WTC11 (cell line): ENCODE data around the gene SMYD4. TPM values are rescaled to one million over a fixed set of nuclear protein-coding genes. Genes with fewer than 3 reads are reported as not detected.

Experiments
- ATAC-seq: fragments of 200-7000 bp; cut with Tn5 transposase; 2 replicates; pipeline ENCODE4 v1.10.0; 2021; ENCODE audit warnings: mild to moderate bottlenecking, moderate library complexity
- CTCF ChIA-PET: fragments of 300-600 bp; sonication (Branson Sonifier 250); formaldehyde crosslinking; loops from one replicate; lab custom pipeline; 2021; ENCODE audit warnings: antibody characterized with exemption; lab: Charles Lee
- POLR2A ChIA-PET: fragments of 350-600 bp; sonication (Branson Sonifier 250); formaldehyde crosslinking; loops from one replicate; lab custom pipeline; 2021; ENCODE audit warnings: antibody characterized with exemption; lab: Charles Lee
- DNase-seq: peaks from one replicate; pipeline ENCODE4 v3.0.0; 2021; ENCODE audit warnings: low spot score
- H3K27ac Mint-ChIP-seq: 2 replicates; pipeline ENCODE4 v1.8.0; 2021; ENCODE audit warnings: mixed read lengths
- H3K27me3 Mint-ChIP-seq: 2 replicates; pipeline ENCODE4 v1.8.0; 2021; ENCODE audit warnings: low read depth, mild to moderate bottlenecking, moderate library complexity, mixed read lengths
- H3K36me3 Mint-ChIP-seq: 2 replicates; pipeline ENCODE4 v1.8.0; 2021; ENCODE audit warnings: mixed read lengths
- H3K4me1 Mint-ChIP-seq: 2 replicates; pipeline ENCODE4 v1.8.0; 2022; ENCODE audit warnings: mixed read lengths
- H3K4me3 Mint-ChIP-seq: 2 replicates; pipeline ENCODE4 v1.8.0; 2021; ENCODE audit warnings: mild to moderate bottlenecking, moderate library complexity, mixed read lengths
- H3K9me3 Mint-ChIP-seq: 2 replicates; pipeline ENCODE4 v1.8.0; 2021; ENCODE audit warnings: mixed read lengths
- ATF1 ChIP-seq: sonication (generic); formaldehyde crosslinking; IDR thresholded peaks from 2 replicates; pipeline ENCODE4 v1.8.1; 2023; ENCODE audit warnings: mild to moderate bottlenecking, moderate library complexity, missing genetic modification reagents
- ESRRA ChIP-seq: sonication (generic); formaldehyde crosslinking; IDR thresholded peaks from 2 replicates; pipeline ENCODE4 v1.8.1; 2022; ENCODE audit warnings: mild to moderate bottlenecking, missing genetic modification reagents, borderline replicate concordance
- FOXP1 ChIP-seq: sonication (generic); formaldehyde crosslinking; IDR thresholded peaks from 2 replicates; pipeline ENCODE4 v1.8.0; 2022; ENCODE audit warnings: missing genetic modification reagents, mild to moderate bottlenecking, moderate library complexity, borderline replicate concordance
- MXD4 ChIP-seq: fragments of 250-450 bp; sonication (Bioruptor Pico); IDR thresholded peaks from 2 replicates; pipeline ENCODE4 v1.8.0; 2021; ENCODE audit warnings: mild to moderate bottlenecking, moderate library complexity, borderline replicate concordance
- MYBL2 ChIP-seq: sonication (generic); formaldehyde crosslinking; IDR thresholded peaks from 2 replicates; pipeline ENCODE4 v1.8.1; 2023; ENCODE audit warnings: mild to moderate bottlenecking, moderate library complexity, missing genetic modification reagents
- OVOL2 ChIP-seq: fragments of 250-450 bp; sonication (Bioruptor Pico); IDR thresholded peaks from 2 replicates; pipeline ENCODE4 v1.9.0; 2021; ENCODE audit warnings: mild to moderate bottlenecking, borderline replicate concordance
- PRRX2 ChIP-seq: fragments of 250-450 bp; sonication (Bioruptor Pico); IDR thresholded peaks from 2 replicates; pipeline ENCODE4 v1.8.0; 2021; ENCODE audit warnings: mild to moderate bottlenecking
- RORB ChIP-seq: fragments of 250-450 bp; sonication (Bioruptor Pico); IDR thresholded peaks from 2 replicates; pipeline ENCODE4 v1.9.0; 2021; ENCODE audit warnings: mild to moderate bottlenecking
- SMAD3 ChIP-seq: sonication (generic); formaldehyde crosslinking; IDR thresholded peaks from 2 replicates; pipeline ENCODE4 v1.8.0; 2022; ENCODE audit warnings: missing genetic modification reagents, mild to moderate bottlenecking, borderline replicate concordance
- SOX15 ChIP-seq: fragments of 250-450 bp; sonication (Bioruptor Pico); IDR thresholded peaks from 2 replicates; pipeline ENCODE4 v1.9.0; 2021; ENCODE audit warnings: mild to moderate bottlenecking
- STAT6 ChIP-seq: sonication (generic); formaldehyde crosslinking; conservative IDR thresholded peaks from 2 replicates; pipeline ENCODE4 v1.8.1; 2023; ENCODE audit warnings: mild to moderate bottlenecking, low read depth, missing genetic modification reagents, moderate library complexity
- TCF7 ChIP-seq: sonication (generic); formaldehyde crosslinking; IDR thresholded peaks from 2 replicates; pipeline ENCODE4 v1.8.0; 2022; ENCODE audit warnings: mild to moderate bottlenecking, low read depth, missing genetic modification reagents, moderate library complexity
- TEAD1 ChIP-seq: sonication (generic); formaldehyde crosslinking; IDR thresholded peaks from 2 replicates; pipeline ENCODE4 v1.8.0; 2022; ENCODE audit warnings: mild to moderate bottlenecking, missing genetic modification reagents
- ZBTB43 ChIP-seq: sonication (generic); formaldehyde crosslinking; IDR thresholded peaks from 2 replicates; pipeline ENCODE4 v1.8.1; 2023; ENCODE audit warnings: mild to moderate bottlenecking, missing genetic modification reagents
- ZNF121 ChIP-seq: sonication (generic); formaldehyde crosslinking; IDR thresholded peaks from 2 replicates; pipeline ENCODE4 v1.8.0; 2023; ENCODE audit warnings: missing genetic modification reagents
- ZNF219 ChIP-seq: sonication (generic); formaldehyde crosslinking; IDR thresholded peaks from 2 replicates; pipeline ENCODE4 v1.8.0; 2023; ENCODE audit warnings: missing genetic modification reagents, mild to moderate bottlenecking, borderline replicate concordance
- ZNF416 ChIP-seq: fragments of 250-450 bp; sonication (Bioruptor Pico); IDR thresholded peaks from 2 replicates; pipeline ENCODE4 v1.9.0; 2021; ENCODE audit warnings: mild to moderate bottlenecking, inconsistent platforms
- total RNA-seq: library from RNA; stranded (reverse); gene quantifications from 3 replicates; pipeline ENCODE4 v1.2.3, GENCODE V29; 2021
- TF ChIP-seq, protein P1 (sequence below): sonication (generic); formaldehyde crosslinking; IDR thresholded peaks from 2 replicates; pipeline ENCODE4 v1.8.1; 2022; ENCODE audit warnings: missing genetic modification reagents, borderline replicate concordance
- TF ChIP-seq, protein P2 (sequence below): sonication (generic); formaldehyde crosslinking; IDR thresholded peaks from 2 replicates; pipeline ENCODE4 v1.8.1; 2023; ENCODE audit warnings: mild to moderate bottlenecking, missing genetic modification reagents
- TF ChIP-seq, protein P3 (sequence below): sonication (generic); formaldehyde crosslinking; conservative IDR thresholded peaks from 2 replicates; pipeline ENCODE4 v1.8.1; 2022; ENCODE audit warnings: mild to moderate bottlenecking, missing genetic modification reagents
- TF ChIP-seq, protein P4 (sequence below): sonication (generic); formaldehyde crosslinking; IDR thresholded peaks from 2 replicates; pipeline ENCODE4 v1.8.0; 2022; ENCODE audit warnings: mild to moderate bottlenecking, missing genetic modification reagents
- TF ChIP-seq, protein P5 (sequence below): sonication (generic); formaldehyde crosslinking; IDR thresholded peaks from 2 replicates; pipeline ENCODE4 v1.8.1; 2023; ENCODE audit warnings: mild to moderate bottlenecking, missing genetic modification reagents, moderate library complexity
- TF ChIP-seq, protein P6 (sequence below): sonication (generic); formaldehyde crosslinking; IDR thresholded peaks from 2 replicates; pipeline ENCODE4 v1.8.0; 2023; ENCODE audit warnings: missing genetic modification reagents

SMYD4 gene
- total RNA-seq, 1 experiment from 2014 or later = 24.1 TPM

DNA sequence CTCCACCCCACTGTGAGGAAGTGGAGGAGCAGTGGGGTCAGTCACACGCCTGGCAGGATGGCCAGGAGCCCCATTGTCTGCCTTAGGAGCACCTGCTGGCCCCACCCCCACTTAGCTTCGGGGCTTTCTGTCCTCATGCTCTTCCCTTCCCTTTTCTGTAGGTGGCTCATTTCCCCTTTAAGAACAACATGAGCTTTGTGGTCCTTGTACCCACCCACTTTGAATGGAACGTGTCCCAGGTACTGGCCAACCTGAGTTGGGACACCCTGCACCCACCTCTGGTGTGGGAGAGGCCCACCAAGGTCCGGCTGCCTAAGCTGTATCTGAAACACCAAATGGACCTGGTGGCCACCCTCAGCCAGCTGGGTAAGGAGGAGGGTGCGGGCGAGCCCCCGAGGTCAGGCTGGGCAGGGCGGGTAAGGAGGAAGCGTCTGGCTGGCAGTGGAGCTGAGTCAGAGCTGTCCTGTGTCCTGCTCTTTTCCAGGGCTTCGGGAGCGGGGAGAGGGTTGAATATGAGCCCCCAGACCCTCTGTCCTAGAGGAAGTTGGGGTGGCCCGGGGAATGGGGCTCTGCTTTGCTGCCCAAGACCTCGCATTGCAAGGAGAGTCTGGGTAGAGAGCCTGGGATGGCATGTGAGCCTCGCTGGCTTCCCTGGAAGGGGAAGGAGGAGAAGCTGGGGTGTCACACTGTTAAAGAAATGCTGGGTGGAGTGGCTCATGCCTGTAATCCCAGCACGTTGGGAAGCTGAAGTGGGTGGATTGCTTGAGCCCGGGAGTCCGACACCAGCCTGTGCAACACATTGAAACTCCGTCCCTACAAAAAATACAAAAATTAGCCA lies 77.1 kb downstream of the SMYD4 start (continued):
- TF ChIP-seq, protein P1, sequence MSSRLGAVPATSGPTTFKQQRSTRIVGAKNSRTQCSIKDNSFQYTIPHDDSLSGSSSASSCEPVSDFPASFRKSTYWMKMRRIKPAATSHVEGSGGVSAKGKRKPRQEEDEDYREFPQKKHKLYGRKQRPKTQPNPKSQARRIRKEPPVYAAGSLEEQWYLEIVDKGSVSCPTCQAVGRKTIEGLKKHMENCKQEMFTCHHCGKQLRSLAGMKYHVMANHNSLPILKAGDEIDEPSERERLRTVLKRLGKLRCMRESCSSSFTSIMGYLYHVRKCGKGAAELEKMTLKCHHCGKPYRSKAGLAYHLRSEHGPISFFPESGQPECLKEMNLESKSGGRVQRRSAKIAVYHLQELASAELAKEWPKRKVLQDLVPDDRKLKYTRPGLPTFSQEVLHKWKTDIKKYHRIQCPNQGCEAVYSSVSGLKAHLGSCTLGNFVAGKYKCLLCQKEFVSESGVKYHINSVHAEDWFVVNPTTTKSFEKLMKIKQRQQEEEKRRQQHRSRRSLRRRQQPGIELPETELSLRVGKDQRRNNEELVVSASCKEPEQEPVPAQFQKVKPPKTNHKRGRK (CRISPR knock-in tag) = no peak
- TF ChIP-seq TCF7 (CRISPR knock-in tag) (no peak), FOXP1 (CRISPR knock-in tag) (peak; percentile 46; the same call in 1 of the 2 replicates), ESRRA (CRISPR knock-in tag) (0 out of 2 replicates have a peak, but pooled peaks have one; percentile 26), ZBTB43 (CRISPR knock-in tag) (no peak), MYBL2 (CRISPR knock-in tag) (no peak), RORB (no peak), OVOL2 (no peak), TEAD1 (CRISPR knock-in tag) (0 out of 2 replicates have a peak, but pooled peaks have one; percentile 30), PRRX2 (CRISPR knock-in tag) (no peak)
- TF ChIP-seq, protein P2, sequence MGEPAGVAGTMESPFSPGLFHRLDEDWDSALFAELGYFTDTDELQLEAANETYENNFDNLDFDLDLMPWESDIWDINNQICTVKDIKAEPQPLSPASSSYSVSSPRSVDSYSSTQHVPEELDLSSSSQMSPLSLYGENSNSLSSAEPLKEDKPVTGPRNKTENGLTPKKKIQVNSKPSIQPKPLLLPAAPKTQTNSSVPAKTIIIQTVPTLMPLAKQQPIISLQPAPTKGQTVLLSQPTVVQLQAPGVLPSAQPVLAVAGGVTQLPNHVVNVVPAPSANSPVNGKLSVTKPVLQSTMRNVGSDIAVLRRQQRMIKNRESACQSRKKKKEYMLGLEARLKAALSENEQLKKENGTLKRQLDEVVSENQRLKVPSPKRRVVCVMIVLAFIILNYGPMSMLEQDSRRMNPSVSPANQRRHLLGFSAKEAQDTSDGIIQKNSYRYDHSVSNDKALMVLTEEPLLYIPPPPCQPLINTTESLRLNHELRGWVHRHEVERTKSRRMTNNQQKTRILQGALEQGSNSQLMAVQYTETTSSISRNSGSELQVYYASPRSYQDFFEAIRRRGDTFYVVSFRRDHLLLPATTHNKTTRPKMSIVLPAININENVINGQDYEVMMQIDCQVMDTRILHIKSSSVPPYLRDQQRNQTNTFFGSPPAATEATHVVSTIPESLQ (CRISPR knock-in tag) = no peak
- TF ChIP-seq, protein P3, sequence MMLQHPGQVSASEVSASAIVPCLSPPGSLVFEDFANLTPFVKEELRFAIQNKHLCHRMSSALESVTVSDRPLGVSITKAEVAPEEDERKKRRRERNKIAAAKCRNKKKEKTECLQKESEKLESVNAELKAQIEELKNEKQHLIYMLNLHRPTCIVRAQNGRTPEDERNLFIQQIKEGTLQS (CRISPR knock-in tag) = no peak

GRCh38 chr17:1750628-1751027 lies 79.1 kb downstream of the SMYD4 start:
- DNase-seq (no peak), ATAC-seq (no peak)
- Mint-ChIP-seq H3K4me3 (no peak overlapping the region), H3K27ac (no peak overlapping the region), H3K9me3 (no peaks in the 10 kb centered on the region), H3K4me1 (peaks cover 13% of the 10 kb centered on the region), H3K27me3 (no peaks in the 10 kb centered on the region), H3K36me3 (no peaks in the 10 kb centered on the region)
- ChIA-PET CTCF (interaction anchor here (1.4 kb wide), 1 partner anchor 37 kb away, joined by 4 read pairs; no protein-coding TSS in a partner anchor), POLR2A (interaction anchor here (1.0 kb wide), 1 partner anchor 34 kb away, joined by 3 read pairs; no protein-coding TSS in a partner anchor)
- TF ChIP-seq ZNF219 (CRISPR knock-in tag) (no peak), ATF1 (CRISPR knock-in tag) (no peak), MXD4 (CRISPR knock-in tag) (no peak), SOX15 (CRISPR knock-in tag) (no peak), ZNF121 (no peak), SMAD3 (CRISPR knock-in tag) (no peak), RORB (no peak), STAT6 (CRISPR knock-in tag) (no peak), ZNF416 (CRISPR knock-in tag) (no peak)
- TF ChIP-seq, protein P4, sequence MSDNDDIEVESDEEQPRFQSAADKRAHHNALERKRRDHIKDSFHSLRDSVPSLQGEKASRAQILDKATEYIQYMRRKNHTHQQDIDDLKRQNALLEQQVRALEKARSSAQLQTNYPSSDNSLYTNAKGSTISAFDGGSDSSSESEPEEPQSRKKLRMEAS = no peak
- TF ChIP-seq, protein P5, sequence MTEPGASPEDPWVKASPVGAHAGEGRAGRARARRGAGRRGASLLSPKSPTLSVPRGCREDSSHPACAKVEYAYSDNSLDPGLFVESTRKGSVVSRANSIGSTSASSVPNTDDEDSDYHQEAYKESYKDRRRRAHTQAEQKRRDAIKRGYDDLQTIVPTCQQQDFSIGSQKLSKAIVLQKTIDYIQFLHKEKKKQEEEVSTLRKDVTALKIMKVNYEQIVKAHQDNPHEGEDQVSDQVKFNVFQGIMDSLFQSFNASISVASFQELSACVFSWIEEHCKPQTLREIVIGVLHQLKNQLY = no peak
- TF ChIP-seq, protein P6, sequence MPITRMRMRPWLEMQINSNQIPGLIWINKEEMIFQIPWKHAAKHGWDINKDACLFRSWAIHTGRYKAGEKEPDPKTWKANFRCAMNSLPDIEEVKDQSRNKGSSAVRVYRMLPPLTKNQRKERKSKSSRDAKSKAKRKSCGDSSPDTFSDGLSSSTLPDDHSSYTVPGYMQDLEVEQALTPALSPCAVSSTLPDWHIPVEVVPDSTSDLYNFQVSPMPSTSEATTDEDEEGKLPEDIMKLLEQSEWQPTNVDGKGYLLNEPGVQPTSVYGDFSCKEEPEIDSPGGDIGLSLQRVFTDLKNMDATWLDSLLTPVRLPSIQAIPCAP (CRISPR knock-in tag) = no peak
